Neural cell (in vitro differentiated cells): ENCODE measurements around the gene POMT2. TPM values are rescaled to one million over a fixed set of nuclear protein-coding genes. Genes with fewer than 3 reads are reported as not detected.

Source experiments
- H2AFZ ChIP-seq: fragments of 200-600, 300-800 bp; sonication (generic), shearing (Covaris generic); 2 replicates; pipeline ENCODE4 v1.6.0; 2014; ENCODE audit warnings: low read depth, mild to moderate bottlenecking, antibody characterized with exemption, low read length, moderate library complexity
- H3F3A ChIP-seq: fragments of 200-600 bp; shearing (Covaris generic); 2 replicates; pipeline ENCODE4 v1.6.1; 2016; ENCODE audit warnings: mild to moderate bottlenecking, moderate library complexity, mixed read lengths, antibody characterized with exemption, low read length; ENCODE audit not compliant: insufficient read depth, poor library complexity, severe bottlenecking
- H3K27ac ChIP-seq: fragments of 200-600, 300-800 bp; sonication (generic), shearing (Covaris generic); 2 replicates; pipeline ENCODE4 v1.5.1; 2014; ENCODE audit warnings: mild to moderate bottlenecking, low read length, moderate library complexity
- H3K27me3 ChIP-seq: fragments of 300-800, 200-600 bp; sonication (generic), shearing (Covaris generic); 2 replicates; pipeline ENCODE4 v1.6.0; 2014; ENCODE audit warnings: mild to moderate bottlenecking, low read depth, low read length, moderate library complexity; ENCODE audit not compliant: insufficient read depth
- H3K36me3 ChIP-seq: fragments of 300-800, 200-600 bp; sonication (generic), shearing (Covaris generic); 2 replicates; pipeline ENCODE4 v1.5.1; 2014; ENCODE audit warnings: mild to moderate bottlenecking, antibody characterized with exemption, low read length, moderate library complexity; ENCODE audit not compliant: insufficient read depth
- H3K4me2 ChIP-seq: fragments of 300-800, 200-600 bp; sonication (generic), shearing (Covaris generic); 2 replicates; pipeline ENCODE4 v1.6.0; 2014; ENCODE audit warnings: mild to moderate bottlenecking, low read length
- H3K4me3 ChIP-seq: fragments of 300-800, 200-600 bp; sonication (generic), shearing (Covaris generic); 2 replicates; pipeline ENCODE4 v1.5.1; 2014; ENCODE audit warnings: mild to moderate bottlenecking, low read length, moderate library complexity
- H3K79me2 ChIP-seq: fragments of 200-600 bp; shearing (Covaris generic); replicated peaks from 2 replicates; pipeline ENCODE4 v1.6.0; 2014; ENCODE audit warnings: mild to moderate bottlenecking, low read length, moderate library complexity; ENCODE audit not compliant: insufficient read depth
- H3K9ac ChIP-seq: fragments of 300-800, 200-600 bp; sonication (generic), shearing (Covaris generic); 2 replicates; pipeline ENCODE4 v1.6.1; 2016; ENCODE audit warnings: mild to moderate bottlenecking, low read length, mixed read lengths
- H3K9me2 ChIP-seq: fragments of 200-600 bp; shearing (Covaris generic); 2 replicates; pipeline ENCODE4 v1.6.1; 2016; ENCODE audit warnings: mild to moderate bottlenecking, low read length, mixed read lengths; ENCODE audit not compliant: insufficient read depth
- H3K9me3 ChIP-seq: fragments of 200-600, 300-800 bp; sonication (generic), shearing (Covaris generic); 2 replicates; pipeline ENCODE4 v1.6.1; 2016; ENCODE audit warnings: mild to moderate bottlenecking, mixed run types, low read length, moderate library complexity, mixed read lengths
- H4K20me1 ChIP-seq: fragments of 200-600 bp; shearing (Covaris generic); 2 replicates; pipeline ENCODE4 v1.6.1; 2016; ENCODE audit warnings: mild to moderate bottlenecking, mixed run types; ENCODE audit not compliant: insufficient read depth
- CTCF ChIP-seq: fragments of 450-650 bp; IDR thresholded peaks from 2 replicates; pipeline ENCODE4 v1.5.1; 2014; ENCODE audit warnings: antibody characterized with exemption, mild to moderate bottlenecking, moderate library complexity; ENCODE audit not compliant: poor library complexity, severe bottlenecking
- EP300 ChIP-seq: fragments of 450-650 bp; conservative IDR thresholded peaks from 2 replicates; pipeline ENCODE4 v1.6.1; 2014; ENCODE audit warnings: antibody characterized with exemption, mild to moderate bottlenecking, moderate library complexity; ENCODE audit not compliant: poor library complexity, severe bottlenecking
- EZH2 ChIP-seq: fragments of 200-600, 300-800 bp; shearing (Covaris generic), sonication (generic); IDR thresholded peaks from 2 replicates; pipeline ENCODE4 v1.6.1; 2014; ENCODE audit warnings: antibody characterized with exemption, low read length, borderline replicate concordance, mild to moderate bottlenecking; ENCODE audit not compliant: insufficient read depth, poor library complexity, severe bottlenecking
- MXI1 ChIP-seq: fragments of 450-650 bp; conservative IDR thresholded peaks from 2 replicates; pipeline ENCODE4 v1.6.1; 2014; ENCODE audit warnings: antibody characterized with exemption, mild to moderate bottlenecking; ENCODE audit not compliant: poor library complexity, severe bottlenecking
- POLR2AphosphoS5 ChIP-seq: IDR thresholded peaks from 2 replicates; pipeline ENCODE4 v1.6.1; 2012
- RAD21 ChIP-seq: fragments of 450-650 bp; conservative IDR thresholded peaks from 2 replicates; pipeline ENCODE4 v1.6.1; 2014; ENCODE audit warnings: antibody characterized with exemption, mild to moderate bottlenecking, moderate library complexity
- REST ChIP-seq: IDR thresholded peaks from 2 replicates; pipeline ENCODE4 v1.6.1; 2012; ENCODE audit warnings: borderline replicate concordance
- SMC3 ChIP-seq: fragments of 450-650 bp; conservative IDR thresholded peaks from 2 replicates; pipeline ENCODE4 v1.6.1; 2014; ENCODE audit warnings: antibody characterized with exemption, mild to moderate bottlenecking, moderate library complexity; ENCODE audit not compliant: poor library complexity
- TAF1 ChIP-seq: IDR thresholded peaks from 2 replicates; pipeline ENCODE4 v1.6.1; 2012; ENCODE audit warnings: low read depth
- polyA plus RNA-seq: library from polyadenylated mRNA; depleted of rRNA; stranded (reverse); fragments of >200 nt; gene quantifications from 2 replicates; pipeline ENCODE4 v1.2.3, GENCODE V29; 2014

Gene POMT2
- polyA plus RNA-seq, 1 donor from 2014 or later: 9.6 TPM

GRCh38 chr14:77245820-77246219 lies 74.9 kb downstream of the POMT2 start:
- no peak overlapping the region for H3K27ac ChIP-seq
- no peak overlapping the region for H3K4me3 ChIP-seq
- no peaks in the 10 kb centered on the region for H3K9me2 ChIP-seq
- no peaks in the 10 kb centered on the region for H3K79me2 ChIP-seq
- no peak overlapping the region for H3K9ac ChIP-seq
- no peak overlapping the region for H2AFZ ChIP-seq
- H3K9me3 ChIP-seq: no peaks in the 10 kb centered on the region
- peaks cover 5% of the 10 kb centered on the region for H3K36me3 ChIP-seq
- H4K20me1 ChIP-seq: no peaks in the 10 kb centered on the region
- H3K27me3 ChIP-seq: no peaks in the 10 kb centered on the region
- no peak for TF ChIP-seq EP300
- no peak for TF ChIP-seq MXI1
- TF ChIP-seq REST: no peak
- TF ChIP-seq SMC3: no peak
- TF ChIP-seq EZH2: no peak
- no peak for TF ChIP-seq RAD21
- no peak for TF ChIP-seq TAF1
- TF ChIP-seq POLR2AphosphoS5: no peak
- no peak for TF ChIP-seq CTCF
- no peaks in the 10 kb centered on the region for H3F3A ChIP-seq
- H3K4me2 ChIP-seq: no peak overlapping the region

GRCh38 chr14:77243853-77244252 lies 76.8 kb downstream of the POMT2 start:
- Histone ChIP-seq H3K9ac (no peak overlapping the region), H3K79me2 (no peaks in the 10 kb centered on the region), H4K20me1 (no peaks in the 10 kb centered on the region), H3K9me3 (no peaks in the 10 kb centered on the region), H3K4me3 (no peak overlapping the region), H3K4me2 (no peak overlapping the region), H3K27ac (no peak overlapping the region), H3K27me3 (no peaks in the 10 kb centered on the region), H3K9me2 (no peaks in the 10 kb centered on the region), H3F3A (no peaks in the 10 kb centered on the region), H2AFZ (no peak overlapping the region), H3K36me3 (peaks cover 5% of the 10 kb centered on the region)
- no peak for TF ChIP-seq MXI1
- TF ChIP-seq POLR2AphosphoS5: no peak
- TF ChIP-seq TAF1: no peak
- no peak for TF ChIP-seq EZH2
- TF ChIP-seq SMC3: no peak
- TF ChIP-seq CTCF: no peak
